DND-41 (cell line): ENCODE results near the gene KCNN1.

Experiments
- ATAC-seq: fragments of 200-7000 bp; cut with Tn5 transposase; 3 replicates; pipeline ENCODE4 v1.9.1; 2021; ENCODE audit warnings: low read depth; ENCODE audit not compliant: insufficient read depth
- DNase-seq: peaks from one replicate; pipeline ENCODE4 v3.0.0-alpha.2; 2020
- H2AFZ ChIP-seq: 2 replicates; pipeline ENCODE4 v1.6.0; 2012; ENCODE audit warnings: low read depth, low read length
- H3K27ac ChIP-seq: 2 replicates; pipeline ENCODE4 v1.5.1; 2012; ENCODE audit warnings: low read length, inconsistent platforms
- H3K27me3 ChIP-seq: fragments of 200-600 bp; sonication (generic); 2 replicates; pipeline ENCODE4 v1.6.0; 2012; ENCODE audit warnings: low read length, mild to moderate bottlenecking, inconsistent platforms; ENCODE audit not compliant: insufficient read depth, poor library complexity
- H3K36me3 ChIP-seq: 2 replicates; pipeline ENCODE4 v1.5.1; 2012; ENCODE audit warnings: low read length, inconsistent platforms; ENCODE audit not compliant: insufficient read depth
- H3K4me1 ChIP-seq: 2 replicates; pipeline ENCODE4 v1.5.1; 2012; ENCODE audit warnings: mild to moderate bottlenecking, low read length; ENCODE audit not compliant: insufficient read depth
- H3K4me2 ChIP-seq: 2 replicates; pipeline ENCODE4 v1.6.0; 2012; ENCODE audit warnings: mild to moderate bottlenecking, moderate library complexity, low read length, inconsistent platforms; ENCODE audit not compliant: insufficient read depth
- H3K4me3 ChIP-seq, 2 experiments: fragments of 200-600 bp in 1 of 2; shearing (Covaris generic) in 1 of 2; 2 replicates each; pipeline ENCODE4 v1.5.1; 2012 to 2016; ENCODE audit warnings: inconsistent platforms in 2 of 2, low read length in 2 of 2, mild to moderate bottlenecking in 2 of 2, low read depth in 1 of 2, moderate library complexity in 1 of 2
- H3K79me2 ChIP-seq: 2 replicates; pipeline ENCODE4 v1.6.0; 2012; ENCODE audit warnings: low read length, inconsistent platforms; ENCODE audit not compliant: insufficient read depth
- H3K9ac ChIP-seq: 2 replicates; pipeline ENCODE4 v1.6.0; 2012; ENCODE audit warnings: low read depth, mild to moderate bottlenecking, inconsistent platforms, low read length, moderate library complexity
- H3K9me3 ChIP-seq: 2 replicates; pipeline ENCODE4 v1.5.1; 2012; ENCODE audit warnings: low read length, moderate library complexity, mild to moderate bottlenecking, inconsistent platforms; ENCODE audit not compliant: insufficient read depth, severe bottlenecking
- H4K20me1 ChIP-seq: 2 replicates; pipeline ENCODE4 v1.6.0; 2012; ENCODE audit warnings: low read length; ENCODE audit not compliant: insufficient read depth
- EZH2 ChIP-seq: IDR thresholded peaks from 3 replicates; pipeline ENCODE4 v1.6.1; 2012; ENCODE audit warnings: borderline replicate concordance, low read depth, mild to moderate bottlenecking, moderate library complexity, low read length, inconsistent platforms; ENCODE audit not compliant: severe bottlenecking
- TF ChIP-seq, protein P1 (sequence below): IDR thresholded peaks from 2 replicates; pipeline ENCODE4 v1.5.1; 2012; ENCODE audit warnings: borderline replicate concordance, low read length, moderate library complexity, mild to moderate bottlenecking; ENCODE audit not compliant: poor library complexity, severe bottlenecking; ENCODE audit errors: extremely low read depth

The KCNN1 gene

DNA sequence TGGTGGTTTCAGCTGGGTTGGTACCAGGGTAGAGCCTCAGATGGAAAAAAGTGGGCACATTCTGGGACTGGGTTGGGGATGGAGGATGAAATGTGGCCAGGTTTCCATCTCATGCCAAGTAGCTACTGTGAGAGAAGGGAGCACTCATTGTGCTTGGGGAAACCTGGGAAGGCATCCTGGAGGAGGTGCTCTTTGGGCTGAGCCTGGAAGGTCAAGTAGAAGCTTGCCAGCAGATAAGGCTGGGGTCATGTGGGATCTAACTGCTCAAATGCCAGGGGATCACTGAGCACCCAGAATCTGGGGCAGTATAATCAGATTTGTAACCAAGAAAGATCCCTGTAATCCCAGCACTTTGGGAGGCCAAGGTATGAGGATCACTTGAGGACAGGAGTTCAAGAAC, 9.0 kb upstream of the KCNN1 start:
- H3K79me2 ChIP-seq, result no peaks in the 10 kb centered on the region
- H3K4me1 ChIP-seq, result no peaks in the 10 kb centered on the region
- H4K20me1 ChIP-seq, result no peaks in the 10 kb centered on the region
- H3K27me3 ChIP-seq, result peaks cover 8% of the 10 kb centered on the region
- TF ChIP-seq, protein P1, sequence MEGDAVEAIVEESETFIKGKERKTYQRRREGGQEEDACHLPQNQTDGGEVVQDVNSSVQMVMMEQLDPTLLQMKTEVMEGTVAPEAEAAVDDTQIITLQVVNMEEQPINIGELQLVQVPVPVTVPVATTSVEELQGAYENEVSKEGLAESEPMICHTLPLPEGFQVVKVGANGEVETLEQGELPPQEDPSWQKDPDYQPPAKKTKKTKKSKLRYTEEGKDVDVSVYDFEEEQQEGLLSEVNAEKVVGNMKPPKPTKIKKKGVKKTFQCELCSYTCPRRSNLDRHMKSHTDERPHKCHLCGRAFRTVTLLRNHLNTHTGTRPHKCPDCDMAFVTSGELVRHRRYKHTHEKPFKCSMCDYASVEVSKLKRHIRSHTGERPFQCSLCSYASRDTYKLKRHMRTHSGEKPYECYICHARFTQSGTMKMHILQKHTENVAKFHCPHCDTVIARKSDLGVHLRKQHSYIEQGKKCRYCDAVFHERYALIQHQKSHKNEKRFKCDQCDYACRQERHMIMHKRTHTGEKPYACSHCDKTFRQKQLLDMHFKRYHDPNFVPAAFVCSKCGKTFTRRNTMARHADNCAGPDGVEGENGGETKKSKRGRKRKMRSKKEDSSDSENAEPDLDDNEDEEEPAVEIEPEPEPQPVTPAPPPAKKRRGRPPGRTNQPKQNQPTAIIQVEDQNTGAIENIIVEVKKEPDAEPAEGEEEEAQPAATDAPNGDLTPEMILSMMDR, result no peak
- ATAC-seq (no peak), DNase-seq (no peak)
- H2AFZ ChIP-seq, result no peak overlapping the region
- H3K4me3 ChIP-seq, result no peak overlapping the region
- H3K27ac ChIP-seq, result no peak overlapping the region
- no peaks in the 10 kb centered on the region for H3K36me3 ChIP-seq
- H3K9me3 ChIP-seq, result no peaks in the 10 kb centered on the region
- no peak overlapping the region for H3K4me2 ChIP-seq
- no peak overlapping the region for H3K9ac ChIP-seq

DNA sequence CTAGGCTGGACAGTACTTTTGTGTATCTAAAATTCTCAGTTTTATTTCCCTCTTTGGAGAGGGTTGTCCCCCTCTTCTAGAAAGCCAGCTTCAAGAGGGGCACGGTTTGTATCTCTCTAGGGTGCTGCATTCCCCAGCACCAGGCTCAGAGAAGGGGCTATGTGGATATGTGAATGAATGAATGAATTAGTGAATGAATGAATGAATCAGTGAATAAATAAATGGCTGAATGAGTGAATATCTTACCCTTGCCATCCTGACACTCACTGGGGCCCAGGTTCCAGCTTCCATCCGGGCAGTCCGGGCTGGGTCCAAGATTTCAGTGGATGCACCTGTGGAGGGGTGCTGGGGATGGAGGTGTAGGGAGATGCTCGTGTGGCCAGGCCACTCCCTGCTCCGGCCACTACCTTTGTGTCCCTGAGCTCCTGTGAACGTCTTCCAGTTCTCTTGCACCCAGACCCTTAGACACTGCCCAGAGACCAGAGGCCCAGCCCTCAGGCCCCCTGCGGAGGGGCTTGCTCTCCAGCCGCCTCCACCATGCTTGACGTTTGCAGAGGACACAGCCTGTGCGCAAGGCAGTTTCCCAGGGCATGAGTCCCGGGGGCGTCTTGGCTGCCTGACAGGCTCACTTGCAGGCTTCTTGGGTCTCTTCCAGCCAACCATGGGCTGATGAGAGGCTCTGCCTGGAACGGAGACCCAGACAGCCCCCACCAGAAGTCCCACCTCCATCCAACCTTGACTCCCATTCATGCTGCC, 2.8 kb upstream of the KCNN1 start:
- Histone ChIP-seq H2AFZ (no peak overlapping the region), H3K36me3 (no peaks in the 10 kb centered on the region), H3K27ac (no peak overlapping the region), H4K20me1 (no peaks in the 10 kb centered on the region; the same call in 1 of the 2 replicates), H3K79me2 (no peaks in the 10 kb centered on the region), H3K27me3 (peaks cover 4% of the 10 kb centered on the region), H3K4me2 (no peak overlapping the region), H3K4me3 (no peak overlapping the region), H3K9me3 (no peaks in the 10 kb centered on the region), H3K9ac (no peak overlapping the region), H3K4me1 (no peaks in the 10 kb centered on the region)
- no peak for ATAC-seq
- DNase-seq, result no peak
- no peak for TF ChIP-seq EZH2
- TF ChIP-seq, protein P1, result no peak

DNA sequence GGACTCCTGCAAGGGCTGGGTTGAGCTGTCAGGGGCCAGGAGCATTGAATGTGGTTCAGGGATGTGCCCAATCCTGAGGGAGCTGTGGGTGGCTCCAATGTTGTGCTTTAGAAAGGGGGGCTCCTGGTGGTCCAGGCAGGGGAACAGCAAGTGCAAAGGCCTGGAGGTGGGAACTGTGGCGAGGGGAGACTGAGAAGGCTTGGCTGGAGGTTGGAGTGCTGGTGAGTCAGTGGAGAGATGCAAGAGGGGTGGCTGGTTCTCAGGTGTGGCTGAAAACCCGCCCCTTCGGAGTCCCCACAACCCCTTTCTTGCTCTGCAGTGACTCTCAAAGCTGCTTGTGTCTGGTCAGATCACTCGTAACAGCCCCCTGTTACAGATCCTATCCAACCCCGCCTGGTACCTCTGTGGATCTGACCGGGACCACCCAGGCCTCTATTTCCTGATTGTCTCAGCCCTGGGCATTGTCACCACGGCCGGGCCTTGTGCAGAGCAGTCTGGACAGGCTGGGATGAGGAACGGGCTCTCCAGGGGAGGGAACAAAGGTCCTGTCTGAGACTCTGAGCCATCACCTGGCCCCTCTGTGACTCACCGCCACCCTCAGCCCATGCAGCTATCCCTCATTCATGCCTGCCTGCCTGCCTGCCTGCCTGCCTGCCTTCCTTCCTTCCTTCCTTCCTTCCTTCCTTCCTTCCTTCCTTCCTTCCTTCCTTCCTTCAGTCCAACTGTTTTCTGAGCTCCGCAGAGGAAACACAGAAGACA, 1.4 kb upstream of the KCNN1 start:
- no peak for TF ChIP-seq EZH2
- TF ChIP-seq, protein P1, result no peak
- Histone ChIP-seq H3K4me2 (no peak overlapping the region), H3K79me2 (no peaks in the 10 kb centered on the region)

More for the DNA sequence above, 1.4 kb upstream of the KCNN1 start:
- Histone ChIP-seq H3K4me3 (no peak overlapping the region), H3K27me3 (peaks cover 4% of the 10 kb centered on the region), H4K20me1 (no peaks in the 10 kb centered on the region; the same call in 1 of the 2 replicates), H3K4me1 (no peaks in the 10 kb centered on the region), H3K9me3 (no peaks in the 10 kb centered on the region), H3K36me3 (no peaks in the 10 kb centered on the region), H3K27ac (no peak overlapping the region), H2AFZ (no peak overlapping the region), H3K9ac (no peak overlapping the region)
- no peak for ATAC-seq
- DNase-seq, result no peak
